HepG2 (cell line): ENCODE measurements around the gene CD164L2. TPM values are rescaled to one million over a fixed set of nuclear protein-coding genes. Genes with fewer than 3 reads are reported as not detected.

Experiments
- EED ChIP-seq: sonication (generic); formaldehyde crosslinking; IDR thresholded peaks from 2 replicates; pipeline ENCODE4 v1.5.0; 2020; ENCODE audit warnings: mild to moderate bottlenecking, missing genetic modification reagents
- FOXK1 ChIP-seq: sonication (generic); formaldehyde crosslinking; IDR thresholded peaks from 2 replicates; pipeline ENCODE4 v1.4.0; 2020; ENCODE audit warnings: low read depth, missing genetic modification reagents, borderline replicate concordance
- IRF2 ChIP-seq: IDR thresholded peaks from 2 replicates; pipeline ENCODE4 v1.6.1; 2018; ENCODE audit warnings: missing genetic modification reagents, missing compliant biosample characterization
- JUND ChIP-seq: sonication (generic); formaldehyde crosslinking; IDR thresholded peaks from 2 replicates; pipeline ENCODE4 v1.8.0; 2022; ENCODE audit warnings: mild to moderate bottlenecking, missing genetic modification reagents
- MBNL3 ChIP-seq: fragments of 250-450 bp; sonication (Bioruptor Pico); conservative IDR thresholded peaks from 2 replicates; pipeline ENCODE4 v1.8.0; 2022; ENCODE audit warnings: mild to moderate bottlenecking, inconsistent platforms
- NPAS2 ChIP-seq: sonication (generic); formaldehyde crosslinking; IDR thresholded peaks from 2 replicates; pipeline ENCODE4 v1.8.0; 2022; ENCODE audit warnings: mild to moderate bottlenecking, missing genetic modification reagents, borderline replicate concordance
- RBFOX2 ChIP-seq: fragments of 200-400 bp; formaldehyde crosslinking; IDR thresholded peaks from 2 replicates; pipeline ENCODE4 v1.6.1; 2017; ENCODE audit warnings: low read depth, mild to moderate bottlenecking, low read length
- SIX1 ChIP-seq: sonication (generic); formaldehyde crosslinking; IDR thresholded peaks from 2 replicates; pipeline ENCODE4 v1.4.0; 2020; ENCODE audit warnings: missing genetic modification reagents, borderline replicate concordance
- TEAD3 ChIP-seq: optimal IDR thresholded peaks from 2 replicates; pipeline ENCODE3; 2016; ENCODE audit warnings: borderline replicate concordance
- YY1 ChIP-seq: IDR thresholded peaks from 2 replicates; pipeline ENCODE4 v1.6.1; 2011; ENCODE audit warnings: low read length, low read depth, moderate library complexity, mild to moderate bottlenecking; ENCODE audit not compliant: insufficient read depth, insufficient replicate concordance
- ZEB1 ChIP-seq: IDR thresholded peaks from 2 replicates; pipeline ENCODE4 v1.6.1; 2012; ENCODE audit warnings: mild to moderate bottlenecking, low read depth, inconsistent platforms; ENCODE audit not compliant: insufficient replicate concordance
- ZNF160 ChIP-seq: sonication (generic); formaldehyde crosslinking; IDR thresholded peaks from 2 replicates; pipeline ENCODE4 v1.8.0; 2022; ENCODE audit warnings: mild to moderate bottlenecking, inconsistent platforms, missing genetic modification reagents
- ZNF557 ChIP-seq: sonication (generic); formaldehyde crosslinking; IDR thresholded peaks from 2 replicates; pipeline ENCODE4 v1.4.0; 2020; ENCODE audit warnings: missing genetic modification reagents
- ZNF687 ChIP-seq: sonication (generic); formaldehyde crosslinking; IDR thresholded peaks from 2 replicates; pipeline ENCODE4 v1.5.1; 2020; ENCODE audit warnings: mild to moderate bottlenecking, missing genetic modification reagents, moderate library complexity
- ZNF737 ChIP-seq: sonication (generic); formaldehyde crosslinking; IDR thresholded peaks from 2 replicates; pipeline ENCODE4 v1.5.0; 2020; ENCODE audit warnings: missing genetic modification reagents, mild to moderate bottlenecking, borderline replicate concordance
- ZNF772 ChIP-seq: sonication (generic); formaldehyde crosslinking; IDR thresholded peaks from 2 replicates; pipeline ENCODE4 v1.5.0; 2020; ENCODE audit warnings: mild to moderate bottlenecking, missing genetic modification reagents
- polyA plus RNA-seq, 8 experiments: library from polyadenylated mRNA; depleted of rRNA in 3 of 8; stranded (reverse) in 7 of 8; unstranded in 1 of 8; fragments of >200 nt; fragmentation: Illumina TruSeq in 4 of 8; extraction: Trizol in 4 of 8; gene quantifications; 2 replicates each; pipeline versions ENCODE4 v1.2.1 to v1.2.3, GENCODE V29; 2011 to 2016; ENCODE audit warnings: low read depth in 4 of 8, missing spikeins in 1 of 8, mixed read lengths in 1 of 8; ENCODE audit not compliant: insufficient read depth in 1 of 8
- total RNA-seq, 5 experiments: library from RNA; depleted of rRNA; stranded (reverse); fragments of >200 nt; fragmentation: Illumina TruSeq; extraction: Trizol; gene quantifications; 2 replicates each; pipeline ENCODE4 v1.2.3, GENCODE V29; 2016; ENCODE audit warnings: low read depth in 1 of 5
- TF ChIP-seq, protein P1 (sequence below): sonication (generic); formaldehyde crosslinking; IDR thresholded peaks from 2 replicates; pipeline ENCODE4 v1.4.0; 2020; ENCODE audit warnings: missing genetic modification reagents, mild to moderate bottlenecking, borderline replicate concordance
- TF ChIP-seq, protein P2 (sequence below): sonication (generic); formaldehyde crosslinking; IDR thresholded peaks from 2 replicates; pipeline ENCODE4 v1.9.0; 2022; ENCODE audit warnings: missing genetic modification reagents, mild to moderate bottlenecking, borderline replicate concordance
- TF ChIP-seq, protein P3 (sequence below): sonication (generic); formaldehyde crosslinking; IDR thresholded peaks from 2 replicates; pipeline ENCODE4 v1.5.1; 2020; ENCODE audit warnings: missing genetic modification reagents, mild to moderate bottlenecking, borderline replicate concordance

The CD164L2 gene
- total and polyA plus RNA-seq, 2 of the 13 experiments (the other 11 are each of a cell fraction or from before 2014, with no cell fraction given): not detected

DNA sequence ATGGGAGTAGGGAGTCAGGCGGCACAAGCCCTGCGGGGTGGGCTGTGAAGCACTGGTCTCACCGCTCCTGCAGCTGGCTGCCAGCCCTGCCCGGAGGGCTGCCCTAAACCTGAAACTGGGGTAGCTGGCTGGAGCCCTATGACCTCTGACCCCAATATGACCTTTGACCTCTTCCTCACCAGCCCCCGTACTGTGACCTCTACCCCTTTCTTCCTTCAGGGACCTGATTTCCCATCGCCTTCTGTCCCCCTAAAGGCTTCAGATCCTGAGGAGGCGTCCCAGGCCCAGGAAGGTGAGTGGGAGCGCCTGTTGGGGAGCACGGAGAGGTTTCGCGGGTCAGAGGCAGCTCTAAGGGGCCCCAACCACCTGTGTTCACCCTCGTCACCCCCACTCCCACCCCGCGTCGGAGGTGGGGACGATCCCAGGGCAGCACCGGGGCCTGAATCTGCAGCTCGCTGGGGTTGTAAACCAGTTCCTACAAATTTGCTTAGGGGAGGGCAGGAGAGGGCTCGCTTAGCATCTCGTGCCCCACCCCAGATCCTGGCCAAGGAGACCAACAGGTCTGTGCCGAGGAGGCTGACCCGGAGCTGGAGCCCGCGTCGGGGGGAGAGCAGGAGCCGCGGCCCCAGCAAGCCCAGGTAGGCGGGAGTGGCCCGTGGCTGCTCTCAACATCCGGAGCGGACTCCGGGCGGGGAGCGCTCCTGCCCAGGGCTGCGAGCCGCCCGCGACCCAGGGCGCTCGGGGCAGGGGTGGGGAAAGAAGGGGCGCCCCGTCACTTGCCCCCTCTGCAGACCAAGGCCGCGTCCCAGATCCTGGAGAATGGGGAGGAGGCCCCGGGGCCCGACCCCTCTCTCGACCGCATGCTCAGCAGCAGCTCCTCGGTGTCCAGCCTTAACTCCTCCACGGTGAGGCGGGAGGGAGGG, 34.0 kb downstream of the CD164L2 start (continued):
- TF ChIP-seq ZNF687: peak; percentile 80
- TF ChIP-seq SIX1 (CRISPR knock-in tag): no peak
- TF ChIP-seq YY1: peak; percentile 68
- no peak for TF ChIP-seq NPAS2
- no peak for TF ChIP-seq ZNF557
- TF ChIP-seq, protein P1, sequence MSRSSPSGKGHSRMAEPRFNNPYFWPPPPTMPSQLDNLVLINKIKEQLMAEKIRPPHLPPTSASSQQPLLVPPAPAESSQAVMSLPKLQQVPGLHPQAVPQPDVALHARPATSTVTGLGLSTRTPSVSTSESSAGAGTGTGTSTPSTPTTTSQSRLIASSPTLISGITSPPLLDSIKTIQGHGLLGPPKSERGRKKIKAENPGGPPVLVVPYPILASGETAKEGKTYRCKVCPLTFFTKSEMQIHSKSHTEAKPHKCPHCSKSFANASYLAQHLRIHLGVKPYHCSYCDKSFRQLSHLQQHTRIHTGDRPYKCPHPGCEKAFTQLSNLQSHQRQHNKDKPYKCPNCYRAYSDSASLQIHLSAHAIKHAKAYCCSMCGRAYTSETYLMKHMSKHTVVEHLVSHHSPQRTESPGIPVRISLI (CRISPR knock-in tag): no peak
- no peak for TF ChIP-seq MBNL3
- no peak for TF ChIP-seq FOXK1 (CRISPR knock-in tag)
- no peak for TF ChIP-seq ZNF737 (CRISPR knock-in tag)
- 0 out of 2 replicates have a peak, but pooled peaks have one; percentile 25 for TF ChIP-seq RBFOX2
- TF ChIP-seq ZEB1: peak; percentile 89
- TF ChIP-seq JUND (CRISPR knock-in tag): no peak
- TF ChIP-seq, protein P2, sequence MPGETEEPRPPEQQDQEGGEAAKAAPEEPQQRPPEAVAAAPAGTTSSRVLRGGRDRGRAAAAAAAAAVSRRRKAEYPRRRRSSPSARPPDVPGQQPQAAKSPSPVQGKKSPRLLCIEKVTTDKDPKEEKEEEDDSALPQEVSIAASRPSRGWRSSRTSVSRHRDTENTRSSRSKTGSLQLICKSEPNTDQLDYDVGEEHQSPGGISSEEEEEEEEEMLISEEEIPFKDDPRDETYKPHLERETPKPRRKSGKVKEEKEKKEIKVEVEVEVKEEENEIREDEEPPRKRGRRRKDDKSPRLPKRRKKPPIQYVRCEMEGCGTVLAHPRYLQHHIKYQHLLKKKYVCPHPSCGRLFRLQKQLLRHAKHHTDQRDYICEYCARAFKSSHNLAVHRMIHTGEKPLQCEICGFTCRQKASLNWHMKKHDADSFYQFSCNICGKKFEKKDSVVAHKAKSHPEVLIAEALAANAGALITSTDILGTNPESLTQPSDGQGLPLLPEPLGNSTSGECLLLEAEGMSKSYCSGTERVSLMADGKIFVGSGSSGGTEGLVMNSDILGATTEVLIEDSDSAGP (CRISPR knock-in tag): peak; percentile 70; the same call in 1 of the 2 replicates
- TF ChIP-seq, protein P3, sequence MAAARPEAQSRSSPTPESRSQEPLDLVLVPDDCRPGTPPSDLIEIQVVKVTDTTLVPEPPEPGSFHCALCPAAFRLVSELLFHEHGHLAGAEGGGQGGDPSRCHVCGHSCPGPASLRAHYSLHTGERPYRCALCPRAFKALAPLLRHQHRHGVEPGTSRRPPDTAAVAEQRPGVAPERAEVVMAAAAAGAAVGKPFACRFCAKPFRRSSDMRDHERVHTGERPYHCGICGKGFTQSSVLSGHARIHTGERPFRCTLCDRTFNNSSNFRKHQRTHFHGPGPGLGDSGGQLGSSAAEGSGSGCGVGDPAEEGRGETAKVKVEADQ (CRISPR knock-in tag): no peak
- TF ChIP-seq TEAD3 (CRISPR knock-in tag): no peak
- TF ChIP-seq IRF2 (CRISPR knock-in tag): 0 out of 2 replicates have a peak, but pooled peaks have one; percentile 46
- 0 out of 2 replicates have a peak, but pooled peaks have one; percentile 40 for TF ChIP-seq EED (CRISPR knock-in tag)
- TF ChIP-seq ZNF160 (CRISPR knock-in tag): no peak
- TF ChIP-seq ZNF772 (CRISPR knock-in tag): 0 out of 2 replicates have a peak, but pooled peaks have one; percentile 29
